Testis (tissue), 3 donors: ENCODE data around the gene PTPRR. TPM values are rescaled to one million over a fixed set of nuclear protein-coding genes. Genes with fewer than 3 reads are reported as not detected.

Experiments
- DNase-seq: peaks from one replicate; pipeline ENCODE4 v3.0.0-alpha.2; 2019
- H3K27ac ChIP-seq, 2 donors: fragments of 200-600 bp; sonication (generic); one replicate each; pipeline ENCODE4 v1.5.1; 2019
- H3K27me3 ChIP-seq: fragments of 200-600 bp; sonication (generic); one replicate; pipeline ENCODE4 v1.5.1; 2019
- H3K36me3 ChIP-seq: fragments of 200-600 bp; sonication (generic); one replicate; pipeline ENCODE4 v1.5.1; 2017; ENCODE audit warnings: low read depth; ENCODE audit errors: missing control alignments
- H3K4me1 ChIP-seq: fragments of 200-600 bp; sonication (generic); one replicate; pipeline ENCODE4 v1.5.1; 2019
- H3K4me3 ChIP-seq, 2 donors: fragments of 200-600 bp; sonication (generic); one replicate each; pipeline ENCODE4 v1.5.1; 2017 to 2019
- H3K9me3 ChIP-seq: fragments of 200-600 bp; sonication (generic); one replicate; pipeline ENCODE4 v1.5.1; 2017
- POLR2A ChIP-seq: fragments of 450-650 bp; IDR thresholded peaks from one replicate; pipeline ENCODE4 v1.6.1; 2017; ENCODE audit warnings: antibody characterized with exemption, mild to moderate bottlenecking, moderate library complexity
- WGBS, 2 donors: methylation state at CpG; one replicate each; pipeline ENCODE4 v1.1.5; 2018; 5-methylcytosine and 5-hydroxymethylcytosine counted together
- intact Hi-C: fragments of 100-400 bp; cut with DNase I; formaldehyde crosslinking; loops from one replicate; pipeline ENCODE4 v1.15.1; 2023; ENCODE audit warnings: low total_unique reads
- polyA plus RNA-seq: library from polyadenylated mRNA; stranded (reverse); fragments of 350-450 nt; fragmentation: Illumina TruSeq; extraction: RNeasy Lipid Tissue Mini Kit (QIAGEN cat#74804); gene quantifications from one replicate; pipeline ENCODE4 v1.2.3, GENCODE V29; 2014; ENCODE audit warnings: low read depth, low replicate concordance; ENCODE audit not compliant: insufficient read depth
- total RNA-seq, 2 donors: library from RNA; depleted of rRNA; stranded (reverse); fragments of >200 nt; gene quantifications; one replicate each; pipeline ENCODE4 v1.2.3, GENCODE V29; 2016
- TF ChIP-seq, protein P1 (sequence below), 3 experiments: fragments of 450-650 bp in 2 of 3; fragments of 200-600 bp in 1 of 3; sonication (generic) in 1 of 3; IDR thresholded peaks; one replicate each; pipeline ENCODE4 v1.5.1; 2016 to 2019; ENCODE audit warnings: antibody characterized with exemption in 3 of 3, mild to moderate bottlenecking in 2 of 3, moderate library complexity in 1 of 3

Gene PTPRR
- total and polyA plus RNA-seq, 3 donors from 2014 or later: 0.16 to 0.43 (median 0.24) TPM

DNA sequence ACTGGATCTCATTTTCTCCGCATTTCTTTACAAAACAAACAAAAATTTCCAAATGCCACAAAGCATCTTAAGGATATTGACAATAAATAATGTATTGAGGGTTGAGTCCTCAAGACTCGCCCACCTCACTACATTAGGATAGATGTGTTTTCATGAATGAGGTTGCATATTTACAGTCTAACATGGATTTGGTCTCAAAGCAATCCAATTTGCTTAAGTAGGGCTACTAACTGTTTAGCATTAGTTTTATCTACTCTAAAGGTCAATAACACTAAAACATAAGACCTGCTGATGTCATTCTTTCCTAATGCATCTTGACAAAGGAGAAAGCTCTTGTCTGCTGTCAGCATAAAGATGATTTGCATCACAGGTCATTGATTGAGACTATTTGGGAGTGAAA lies 82.4 kb downstream of the PTPRR start:
- no peak for DNase-seq
- TF ChIP-seq POLR2A: no peak
- TF ChIP-seq, protein P1, sequence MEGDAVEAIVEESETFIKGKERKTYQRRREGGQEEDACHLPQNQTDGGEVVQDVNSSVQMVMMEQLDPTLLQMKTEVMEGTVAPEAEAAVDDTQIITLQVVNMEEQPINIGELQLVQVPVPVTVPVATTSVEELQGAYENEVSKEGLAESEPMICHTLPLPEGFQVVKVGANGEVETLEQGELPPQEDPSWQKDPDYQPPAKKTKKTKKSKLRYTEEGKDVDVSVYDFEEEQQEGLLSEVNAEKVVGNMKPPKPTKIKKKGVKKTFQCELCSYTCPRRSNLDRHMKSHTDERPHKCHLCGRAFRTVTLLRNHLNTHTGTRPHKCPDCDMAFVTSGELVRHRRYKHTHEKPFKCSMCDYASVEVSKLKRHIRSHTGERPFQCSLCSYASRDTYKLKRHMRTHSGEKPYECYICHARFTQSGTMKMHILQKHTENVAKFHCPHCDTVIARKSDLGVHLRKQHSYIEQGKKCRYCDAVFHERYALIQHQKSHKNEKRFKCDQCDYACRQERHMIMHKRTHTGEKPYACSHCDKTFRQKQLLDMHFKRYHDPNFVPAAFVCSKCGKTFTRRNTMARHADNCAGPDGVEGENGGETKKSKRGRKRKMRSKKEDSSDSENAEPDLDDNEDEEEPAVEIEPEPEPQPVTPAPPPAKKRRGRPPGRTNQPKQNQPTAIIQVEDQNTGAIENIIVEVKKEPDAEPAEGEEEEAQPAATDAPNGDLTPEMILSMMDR (IDR thresholded peaks at IDR 0.05): no peak
- H3K27me3 ChIP-seq: no peaks in the 10 kb centered on the region
- H3K4me3 ChIP-seq: no peak overlapping the region
- H3K36me3 ChIP-seq: no peaks in the 10 kb centered on the region
- no peak overlapping the region for H3K27ac ChIP-seq
- 53 to 64% methylated on average over 2 of the region's 2 CpGs for WGBS, 2 donors
- intact Hi-C loops: no loop called here
- no peaks in the 10 kb centered on the region for H3K4me1 ChIP-seq
- H3K9me3 ChIP-seq: no peaks in the 10 kb centered on the region

DNA sequence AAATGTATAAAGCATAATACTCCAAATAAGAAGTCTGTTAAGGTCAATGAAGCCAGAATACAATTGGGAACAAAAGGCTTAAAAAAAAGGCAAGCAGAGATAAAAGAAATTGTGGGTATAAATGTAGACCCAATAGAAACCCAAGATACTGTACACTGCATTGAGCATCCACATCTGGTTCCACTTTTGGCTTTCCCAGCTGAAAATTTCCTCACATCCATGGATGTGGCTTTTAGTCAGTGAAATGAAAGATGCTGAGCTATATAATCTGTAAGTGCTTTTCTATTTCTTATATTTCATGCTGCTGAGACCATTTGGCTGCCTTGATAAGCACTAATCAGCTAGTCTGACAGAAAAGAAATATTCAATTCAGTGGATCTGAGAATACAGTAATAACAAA lies 83.5 kb downstream of the PTPRR start:
- TF ChIP-seq POLR2A: no peak
- TF ChIP-seq, protein P1 (IDR thresholded peaks at IDR 0.05): no peak
- no peak for DNase-seq

DNA sequence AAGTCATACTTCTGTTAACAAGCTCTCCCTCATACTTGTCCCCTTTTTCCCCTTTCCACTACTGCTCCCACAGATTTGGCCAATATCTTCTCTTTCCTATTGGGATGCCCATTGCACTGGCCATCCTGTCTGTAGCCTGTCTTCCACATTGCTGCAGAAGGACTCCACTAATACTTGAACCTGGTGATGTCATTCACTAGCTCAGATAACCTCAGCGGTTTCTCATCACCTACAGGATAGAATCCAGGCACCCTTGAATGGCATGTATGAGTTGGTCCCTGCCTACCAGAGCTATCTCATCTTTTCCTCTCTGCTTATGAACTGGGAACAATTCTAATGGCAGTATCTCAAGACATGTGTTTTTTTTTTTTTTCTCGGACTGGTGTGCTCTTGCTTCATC lies 84.6 kb downstream of the PTPRR start:
- no peak for TF ChIP-seq POLR2A
- TF ChIP-seq, protein P1 (IDR thresholded peaks at IDR 0.05): no peak
- no peaks in the 10 kb centered on the region for H3K9me3 ChIP-seq
- intact Hi-C loops: no loop called here
- no peak for DNase-seq
- no peak overlapping the region for H3K4me3 ChIP-seq
- H3K27ac ChIP-seq: no peak overlapping the region
- H3K36me3 ChIP-seq: no peaks in the 10 kb centered on the region
- H3K4me1 ChIP-seq: no peaks in the 10 kb centered on the region
- no peaks in the 10 kb centered on the region for H3K27me3 ChIP-seq
- 77 to 82% methylated on average over 2 of the region's 2 CpGs for WGBS, 2 donors

More for the DNA sequence above, 83.5 kb downstream of the PTPRR start:
- Histone ChIP-seq H3K4me1 (no peaks in the 10 kb centered on the region), H3K27ac (no peak overlapping the region), H3K27me3 (no peaks in the 10 kb centered on the region), H3K36me3 (no peaks in the 10 kb centered on the region), H3K4me3 (no peak overlapping the region), H3K9me3 (no peaks in the 10 kb centered on the region)
- intact Hi-C loops: no loop called here

DNA sequence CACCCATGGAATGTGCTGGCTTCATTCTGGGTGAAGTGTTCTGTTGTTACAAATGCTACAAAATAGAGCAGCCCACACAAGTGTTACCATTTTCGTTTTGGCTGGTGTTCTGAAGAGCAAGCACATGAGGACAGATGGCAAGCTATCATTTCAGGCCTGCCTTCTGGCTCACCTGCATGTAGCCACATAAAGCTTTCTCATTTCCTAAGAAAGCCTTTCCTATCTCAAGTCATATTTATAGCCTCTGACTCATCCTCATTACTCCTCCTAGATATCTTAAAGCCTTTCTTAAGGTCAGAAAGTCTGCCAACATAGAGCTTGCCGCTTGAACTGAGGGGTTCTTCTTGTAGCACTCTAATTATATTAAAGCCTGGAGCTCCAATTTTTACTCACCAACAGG lies 89.0 kb downstream of the PTPRR start:
- TF ChIP-seq, protein P1 (IDR thresholded peaks at IDR 0.05): no peak
- no peak for TF ChIP-seq POLR2A
- no peak for DNase-seq
- intact Hi-C loops: no loop called here
- Histone ChIP-seq H3K4me1 (no peaks in the 10 kb centered on the region), H3K4me3 (no peak overlapping the region), H3K36me3 (no peaks in the 10 kb centered on the region), H3K27ac (no peak overlapping the region), H3K9me3 (no peaks in the 10 kb centered on the region), H3K27me3 (no peaks in the 10 kb centered on the region)
- WGBS, 2 donors: 26 to 45% methylated on average over 2 of the region's 2 CpGs

DNA sequence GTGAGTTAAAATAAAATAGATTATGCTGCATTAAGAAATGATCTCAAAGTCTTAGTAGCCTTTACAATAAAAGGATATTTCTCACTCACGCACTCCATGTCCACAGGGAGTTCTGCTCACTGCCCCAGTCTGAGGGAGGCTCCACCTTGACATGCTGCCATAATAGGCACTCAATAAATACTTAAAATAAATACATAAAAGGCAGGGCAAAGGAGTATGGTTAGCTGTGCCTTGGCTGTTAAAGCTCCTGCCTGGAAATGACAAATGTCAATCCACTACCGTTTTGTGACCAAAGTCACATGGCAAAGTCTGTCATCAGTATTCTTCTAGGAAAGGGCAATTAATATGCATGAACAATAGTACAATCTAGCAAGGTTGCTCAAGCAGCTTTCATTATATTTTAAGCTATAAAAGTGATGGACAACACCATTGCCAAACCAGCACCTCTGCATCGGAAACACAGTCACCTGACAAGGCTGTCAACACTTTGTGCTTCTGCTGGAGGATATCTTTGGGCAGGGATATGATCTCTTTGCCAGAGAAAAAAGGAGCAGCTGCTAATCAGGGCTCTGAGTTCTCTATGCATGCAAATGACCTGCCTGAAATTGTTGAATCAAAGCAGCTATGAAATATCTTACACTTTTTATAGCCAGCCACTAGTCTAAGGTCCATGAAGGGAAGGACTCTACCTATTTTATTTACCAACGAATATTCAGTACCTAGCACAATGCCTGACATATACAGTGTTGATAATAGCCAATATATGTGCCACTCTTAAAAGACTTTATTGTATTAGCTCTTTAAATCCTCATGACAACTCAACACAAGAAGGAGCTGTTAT lies 90.1 kb downstream of the PTPRR start:
- no peak for DNase-seq
- H3K27ac ChIP-seq: no peak overlapping the region
- intact Hi-C loops: no loop called here
- TF ChIP-seq, protein P1 (IDR thresholded peaks at IDR 0.05): no peak
- no peak for TF ChIP-seq POLR2A
- WGBS, 2 donors: 84 to 87% methylated on average over 4 of the region's 4 CpGs
- no peaks in the 10 kb centered on the region for H3K36me3 ChIP-seq
- H3K4me1 ChIP-seq: no peaks in the 10 kb centered on the region
- H3K9me3 ChIP-seq: no peaks in the 10 kb centered on the region
- H3K4me3 ChIP-seq: no peak overlapping the region
- H3K27me3 ChIP-seq: no peaks in the 10 kb centered on the region
